Caco-2 (cell line): ENCODE results near the gene PSD4. TPM values are rescaled to one million over a fixed set of nuclear protein-coding genes. Genes with fewer than 3 reads are reported as not detected.

Source experiments
- BruUV-seq: library from RNA; stranded (reverse); fragments of 400-500 nt; replicated peaks from 2 replicates; lab custom pipeline; 2021; lab: Mats Ljungman, UMichigan
- CTCF ChIA-PET: fragments of 300-600 bp; sonication (Branson Sonifier 250); formaldehyde crosslinking; loops from one replicate; lab custom pipeline; 2022; ENCODE audit warnings: antibody characterized with exemption; lab: Charles Lee
- POLR2A ChIA-PET: fragments of 300-600 bp; sonication (Branson Sonifier 250); formaldehyde crosslinking; loops from one replicate; lab custom pipeline; 2022; ENCODE audit warnings: antibody characterized with exemption; lab: Charles Lee
- DNase-seq, 2 experiments: peaks; one replicate each; pipeline versions ENCODE4 v3.0.0 to v3.0.0-alpha.2; 2020 to 2022
- H3K27me3 ChIP-seq: replicated peaks from 2 replicates; pipeline ENCODE4 v1.6.0; 2011; ENCODE audit warnings: low read length; ENCODE audit not compliant: control insufficient read depth, insufficient read depth
- H3K36me3 ChIP-seq: 2 replicates; pipeline ENCODE4 v1.5.1; 2011; ENCODE audit warnings: low read length; ENCODE audit not compliant: control insufficient read depth, insufficient read depth
- H3K4me1 ChIP-seq: fragments of 250-450 bp; sonication (Bioruptor Pico); 2 replicates; pipeline ENCODE4 v1.5.1; 2020; ENCODE audit warnings: mild to moderate bottlenecking
- H3K4me3 ChIP-seq: 2 replicates; pipeline ENCODE4 v1.5.1; 2011; ENCODE audit warnings: low read depth, mild to moderate bottlenecking, control low read depth, low read length
- H3K9me3 ChIP-seq: fragments of 250-450 bp; sonication (Bioruptor Pico); 2 replicates; pipeline ENCODE4 v1.5.1; 2020; ENCODE audit warnings: mild to moderate bottlenecking, moderate library complexity
- H3K27ac Mint-ChIP-seq: one replicate; pipeline ENCODE4 v1.8.0; 2022; ENCODE audit warnings: mixed read lengths; ENCODE audit not compliant: unreplicated experiment
- H3K27me3 Mint-ChIP-seq: one replicate; pipeline ENCODE4 v1.8.0; 2022; ENCODE audit warnings: mixed read lengths; ENCODE audit not compliant: insufficient read depth, unreplicated experiment
- H3K36me3 Mint-ChIP-seq: one replicate; pipeline ENCODE4 v1.8.0; 2022; ENCODE audit warnings: mild to moderate bottlenecking, mixed read lengths; ENCODE audit not compliant: insufficient read depth, unreplicated experiment
- H3K4me1 Mint-ChIP-seq: one replicate; pipeline ENCODE4 v1.8.0; 2022; ENCODE audit warnings: low read depth, mixed read lengths; ENCODE audit not compliant: unreplicated experiment
- H3K4me3 Mint-ChIP-seq: one replicate; pipeline ENCODE4 v1.8.0; 2022; ENCODE audit warnings: mild to moderate bottlenecking, moderate library complexity, mixed read lengths; ENCODE audit not compliant: unreplicated experiment
- H3K9me3 Mint-ChIP-seq: one replicate; pipeline ENCODE4 v1.8.0; 2022; ENCODE audit warnings: mixed read lengths; ENCODE audit not compliant: unreplicated experiment
- intact Hi-C: fragments of 100-400 bp; cut with micrococcal nuclease; formaldehyde crosslinking; loops from one replicate; pipeline ENCODE4 v1.10.0; 2022; ENCODE audit not compliant: unreplicated experiment
- total RNA-seq: library from RNA; stranded (reverse); gene quantifications from 2 replicates; pipeline ENCODE4 v1.2.3, GENCODE V29; 2022
- TF ChIP-seq, protein P1 (sequence below), 2 experiments: fragments of 200-600 bp in 1 of 2; IDR thresholded peaks; 1 replicate in 1 of 2; 2 replicates in 1 of 2; pipeline versions ENCODE4 v1.5.1 to v1.8.0; 2011 to 2022; ENCODE audit warnings: antibody characterized with exemption in 1 of 2, control low read depth in 1 of 2, inconsistent platforms in 1 of 2, low read depth in 1 of 2, low read length in 1 of 2, mild to moderate bottlenecking in 1 of 2, moderate library complexity in 1 of 2; ENCODE audit not compliant: insufficient read depth in 1 of 2, severe bottlenecking in 1 of 2, unreplicated experiment in 1 of 2

PSD4 gene
- total RNA-seq, 1 experiment from 2014 or later = 18.7 TPM

- Histone ChIP-seq H3K4me1 (peaks cover 23% of the 10 kb centered on the region), H3K9me3 (no peaks in the 10 kb centered on the region), H3K27me3 (no peaks in the 10 kb centered on the region), H3K36me3 (no peaks in the 10 kb centered on the region), H3K4me3 (no peak overlapping the region)
- no peak overlapping the region for H3K27ac Mint-ChIP-seq
- no peak overlapping the region for H3K4me3 Mint-ChIP-seq
- ChIA-PET CTCF (interaction anchor here (4.1 to 4.7 kb wide), 2 partner anchors 20 to 40 kb away, joined by 27 to 50 read pairs; no protein-coding TSS in a partner anchor), POLR2A (interaction anchor here (0.6 kb wide), 1 partner anchor 21 kb away, joined by 3 read pairs; no protein-coding TSS in a partner anchor)
- peaks cover 8% of the 10 kb centered on the region for H3K4me1 Mint-ChIP-seq
- TF ChIP-seq, protein P1, sequence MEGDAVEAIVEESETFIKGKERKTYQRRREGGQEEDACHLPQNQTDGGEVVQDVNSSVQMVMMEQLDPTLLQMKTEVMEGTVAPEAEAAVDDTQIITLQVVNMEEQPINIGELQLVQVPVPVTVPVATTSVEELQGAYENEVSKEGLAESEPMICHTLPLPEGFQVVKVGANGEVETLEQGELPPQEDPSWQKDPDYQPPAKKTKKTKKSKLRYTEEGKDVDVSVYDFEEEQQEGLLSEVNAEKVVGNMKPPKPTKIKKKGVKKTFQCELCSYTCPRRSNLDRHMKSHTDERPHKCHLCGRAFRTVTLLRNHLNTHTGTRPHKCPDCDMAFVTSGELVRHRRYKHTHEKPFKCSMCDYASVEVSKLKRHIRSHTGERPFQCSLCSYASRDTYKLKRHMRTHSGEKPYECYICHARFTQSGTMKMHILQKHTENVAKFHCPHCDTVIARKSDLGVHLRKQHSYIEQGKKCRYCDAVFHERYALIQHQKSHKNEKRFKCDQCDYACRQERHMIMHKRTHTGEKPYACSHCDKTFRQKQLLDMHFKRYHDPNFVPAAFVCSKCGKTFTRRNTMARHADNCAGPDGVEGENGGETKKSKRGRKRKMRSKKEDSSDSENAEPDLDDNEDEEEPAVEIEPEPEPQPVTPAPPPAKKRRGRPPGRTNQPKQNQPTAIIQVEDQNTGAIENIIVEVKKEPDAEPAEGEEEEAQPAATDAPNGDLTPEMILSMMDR (IDR thresholded peaks at IDR 0.05; ENCODE audit: insufficient read depth in 1 of 2, low read depth in 1 of 2, low read length in 1 of 2, severe bottlenecking in 1 of 2, unreplicated experiment in 1 of 2) = no peak
- H3K36me3 Mint-ChIP-seq = peaks cover 5% of the 10 kb centered on the region
- H3K9me3 Mint-ChIP-seq = no peaks in the 10 kb centered on the region
- peak in 1 of 2 experiments; percentile 32 for DNase-seq
- no TSS peak for BruUV-seq
- no peaks in the 10 kb centered on the region for H3K27me3 Mint-ChIP-seq
- intact Hi-C loops = no loop called here
Measured at GRCh38 chr2:113158884-113159553, 14.8 kb upstream of the PSD4 start.

- ChIA-PET POLR2A (no interaction called here), CTCF (no interaction called here)
- Histone ChIP-seq H3K36me3 (no peaks in the 10 kb centered on the region), H3K9me3 (no peaks in the 10 kb centered on the region), H3K27me3 (no peaks in the 10 kb centered on the region), H3K4me3 (no peak overlapping the region), H3K4me1 (peaks cover 29% of the 10 kb centered on the region)
- H3K27me3 Mint-ChIP-seq = no peaks in the 10 kb centered on the region
- H3K9me3 Mint-ChIP-seq = no peaks in the 10 kb centered on the region
- no TSS peak for BruUV-seq
- no peak for DNase-seq
- intact Hi-C loops = no loop called here
- TF ChIP-seq, protein P1 (IDR thresholded peaks at IDR 0.05; ENCODE audit: insufficient read depth in 1 of 2, low read depth in 1 of 2, low read length in 1 of 2, severe bottlenecking in 1 of 2, unreplicated experiment in 1 of 2) = no peak
- peaks cover 5% of the 10 kb centered on the region for H3K36me3 Mint-ChIP-seq
- H3K4me1 Mint-ChIP-seq = peaks cover 18% of the 10 kb centered on the region
- no peak overlapping the region for H3K4me3 Mint-ChIP-seq
- no peak overlapping the region for H3K27ac Mint-ChIP-seq
Measured at GRCh38 chr2:113160248-113160647, 13.5 kb upstream of the PSD4 start.

GRCh38 chr2:113160962-113161361, 12.8 kb upstream of the PSD4 start:
- Mint-ChIP-seq H3K4me1 (peaks cover 18% of the 10 kb centered on the region), H3K27me3 (no peaks in the 10 kb centered on the region)
- CTCF ChIA-PET = no interaction called here

More at GRCh38 chr2:113160962-113161361, 12.8 kb upstream of the PSD4 start:
- Mint-ChIP-seq H3K36me3 (peaks cover 5% of the 10 kb centered on the region), H3K4me3 (no peak overlapping the region), H3K27ac (no peak overlapping the region), H3K9me3 (no peaks in the 10 kb centered on the region)
- intact Hi-C loops = no loop called here
- Histone ChIP-seq H3K9me3 (no peaks in the 10 kb centered on the region), H3K4me3 (no peak overlapping the region), H3K27me3 (no peaks in the 10 kb centered on the region), H3K36me3 (no peaks in the 10 kb centered on the region), H3K4me1 (peaks cover 27% of the 10 kb centered on the region)
- no TSS peak for BruUV-seq
- POLR2A ChIA-PET = no interaction called here
- TF ChIP-seq, protein P1 (IDR thresholded peaks at IDR 0.05; ENCODE audit: insufficient read depth in 1 of 2, low read depth in 1 of 2, low read length in 1 of 2, severe bottlenecking in 1 of 2, unreplicated experiment in 1 of 2) = no peak
- DNase-seq = no peak
